Inferior parietal cortex (tissue), 1 donor: ENCODE measurements around the gene CCDC57.

Experiments used
- DNase-seq: peaks from one replicate; pipeline ENCODE4 v3.0.0-alpha.2; 2016; ENCODE audit errors: extremely low spot score

The CCDC57 gene

GRCh38 chr17:82105882-82106687 lies 106.6 kb downstream of the CCDC57 start:
- DNase-seq, result no peak

GRCh38 chr17:82105417-82105881 lies 107.2 kb downstream of the CCDC57 start:
- no peak for DNase-seq

GRCh38 chr17:82104797-82105416 lies 107.7 kb downstream of the CCDC57 start:
- no peak for DNase-seq

- DNase-seq, result no peak
Measured at GRCh38 chr17:82103553-82104451, 108.8 kb downstream of the CCDC57 start.

GRCh38 chr17:82101767-82102679 lies 110.6 kb downstream of the CCDC57 start:
- no peak for DNase-seq

GRCh38 chr17:82101301-82101715 lies 111.3 kb downstream of the CCDC57 start:
- DNase-seq, result no peak

GRCh38 chr17:82100502-82101298 lies 111.9 kb downstream of the CCDC57 start:
- no peak for DNase-seq

GRCh38 chr17:82098939-82099763 lies 113.5 kb downstream of the CCDC57 start:
- no peak for DNase-seq

- DNase-seq, result peak; percentile 91
Measured at GRCh38 chr17:82098169-82098938, 114.3 kb downstream of the CCDC57 start, which contains the start of gene FASN. Gene FASN (minus strand): TSS chr17:82098236. CDS start chr17:82096445, 1,791 bp downstream.

- no peak for DNase-seq
Measured at GRCh38 chr17:82097919-82098168, 114.8 kb downstream of the CCDC57 start.

GRCh38 chr17:82097184-82097918 lies 115.3 kb downstream of the CCDC57 start:
- DNase-seq, result no peak

- DNase-seq, result no peak
Measured at GRCh38 chr17:82096709-82097183, 115.9 kb downstream of the CCDC57 start.

- no peak for DNase-seq
Measured at GRCh38 chr17:82095777-82096708, 116.6 kb downstream of the CCDC57 start.

- DNase-seq, result no peak
Measured at GRCh38 chr17:82094931-82095776, 117.5 kb downstream of the CCDC57 start.

GRCh38 chr17:82092995-82093751 lies 119.5 kb downstream of the CCDC57 start:
- DNase-seq, result no peak
